Right ventricle myocardium inferior (tissue), 1 donor: ENCODE data around the gene EIF4EBP2. TPM values are rescaled to one million over a fixed set of nuclear protein-coding genes. Genes with fewer than 3 reads are reported as not detected.

ENCODE experiments used
- ATAC-seq: fragments of 200-7000 bp; cut with Tn5 transposase; one replicate; pipeline ENCODE4 v1.9.1; 2020; ENCODE audit warnings: mild to moderate bottlenecking, moderate library complexity
- DNase-seq: peaks from one replicate; pipeline ENCODE4 v3.0.0; 2021; ENCODE audit errors: missing footprints
- intact Hi-C: fragments of 100-400 bp; cut with DNase I; formaldehyde crosslinking; loops from one replicate; pipeline ENCODE4 v1.11.0; 2022
- total RNA-seq: library from RNA; stranded (reverse); fragmentation: NEBNext Ultra II Directional; extraction: Animal tissue kit (Norgen Biotek cat#: 25700); gene quantifications from one replicate; pipeline ENCODE4 v1.2.1, GENCODE V29; 2021
- donor health status: DM: no; HTN: yes; CAD: no; lungs with severe emphysema.

EIF4EBP2 gene
- total RNA-seq, 1 donor from 2014 or later: 91.6 TPM

DNA sequence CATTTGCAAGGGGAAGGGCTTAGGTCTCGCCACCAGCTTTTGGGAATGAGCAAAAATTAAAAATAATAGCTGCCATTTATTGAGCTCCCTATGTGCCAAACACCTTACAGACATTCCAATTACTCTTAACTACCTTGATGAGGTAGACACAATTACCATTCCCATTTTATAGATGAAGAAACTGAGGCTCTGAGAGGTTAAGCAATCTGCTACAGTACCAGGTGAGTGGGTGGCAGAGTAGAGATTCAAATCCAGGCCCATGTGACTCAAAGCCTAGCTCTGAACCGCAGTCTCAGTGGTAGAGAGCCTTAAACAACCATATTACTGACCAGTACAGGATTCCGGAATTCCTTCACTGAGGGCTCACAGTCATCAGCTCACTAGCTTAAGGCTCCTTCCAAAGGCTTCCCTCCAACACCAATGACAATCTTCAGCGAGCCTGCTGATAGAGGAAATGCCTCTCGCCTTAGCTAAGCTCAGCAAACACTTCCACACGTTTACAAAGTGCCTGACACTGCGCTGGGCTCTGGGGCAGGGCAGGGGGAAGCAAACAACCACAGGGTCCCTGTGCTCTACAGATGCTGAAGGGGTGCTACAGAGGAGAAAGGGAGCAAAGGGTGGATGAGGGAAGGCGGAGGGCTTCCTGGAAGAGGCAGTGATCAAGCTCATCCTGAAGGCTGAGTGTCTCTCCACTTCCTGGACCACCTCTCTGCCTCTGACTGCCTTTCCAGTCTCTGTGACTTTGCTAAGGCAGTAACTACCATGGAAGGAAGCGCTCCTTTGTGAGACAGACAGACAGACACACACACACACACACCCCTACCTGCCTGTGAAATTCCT is 28.9 kb upstream of the EIF4EBP2 start:
- intact Hi-C loops: no loop called here
- no peak for DNase-seq

DNA sequence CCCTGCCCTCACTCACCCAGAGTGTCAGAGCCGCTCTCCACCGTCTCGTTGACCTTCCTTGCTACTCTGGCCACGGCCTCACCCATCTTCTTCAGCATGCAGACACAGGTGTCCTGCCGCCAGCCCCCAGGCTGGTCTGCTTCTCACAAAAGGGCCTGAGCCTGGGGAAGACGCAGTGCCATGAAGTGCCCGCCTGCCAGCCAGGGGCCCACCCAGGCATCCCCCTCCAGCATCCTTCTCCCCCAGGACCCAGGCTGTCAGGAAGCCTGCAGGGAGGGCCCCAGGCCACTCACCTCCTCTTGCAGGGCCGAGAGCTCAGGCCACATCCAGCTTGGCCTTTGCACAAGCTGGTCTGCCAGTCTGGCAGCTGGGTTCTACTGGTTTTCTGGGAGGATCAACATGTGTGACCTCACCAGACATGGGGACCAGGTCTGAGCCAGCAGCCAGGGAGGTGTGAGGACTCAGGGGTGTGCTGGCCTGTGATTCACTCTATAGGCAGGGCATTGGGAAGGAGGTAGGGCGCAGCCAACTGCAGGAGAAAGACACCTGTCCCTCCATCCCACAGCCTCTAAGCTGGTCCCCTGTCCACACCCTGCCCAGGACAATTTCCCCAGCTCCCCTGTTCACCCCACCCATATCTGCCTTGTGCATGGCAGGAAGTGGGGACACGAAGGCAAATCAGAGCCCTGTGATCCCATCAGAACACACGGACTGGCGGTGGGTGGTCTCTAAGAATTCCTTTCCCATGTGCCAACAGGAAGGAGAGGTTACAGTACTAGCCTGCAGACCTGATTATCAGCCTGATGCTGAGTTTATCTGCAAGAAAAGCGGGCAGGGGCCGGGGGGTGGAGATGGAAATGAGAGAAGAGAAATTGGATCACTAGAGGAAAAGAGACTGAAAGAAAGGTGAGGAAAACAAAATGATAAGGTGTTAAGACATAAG is 27.2 kb upstream of the EIF4EBP2 start:
- no peak for ATAC-seq
- intact Hi-C loops: no loop called here
- DNase-seq: no peak

More for the DNA sequence above, 28.9 kb upstream of the EIF4EBP2 start:
- ATAC-seq: no peak

- no peak for ATAC-seq
- DNase-seq: no peak
- intact Hi-C loops: no loop called here
These were observed 25.8 kb upstream of the EIF4EBP2 start for GRCh38 chr10:70378122-70378521.

- DNase-seq: no peak
- intact Hi-C loops: no loop called here
- ATAC-seq: no peak
These were observed 24.3 kb upstream of the EIF4EBP2 start for GRCh38 chr10:70379581-70380176.

GRCh38 chr10:70380350-70381135 is 23.4 kb upstream of the EIF4EBP2 start:
- DNase-seq: no peak
- no peak for ATAC-seq
- intact Hi-C loops: no loop called here

GRCh38 chr10:70381471-70382421 is 22.2 kb upstream of the EIF4EBP2 start:
- DNase-seq (peak; percentile 75), ATAC-seq (peak; percentile 64)
- intact Hi-C loops: loop anchor here (1.0 kb wide), 1 partner anchor 23 kb away; the partner anchor contains the start of gene EIF4EBP2

DNA sequence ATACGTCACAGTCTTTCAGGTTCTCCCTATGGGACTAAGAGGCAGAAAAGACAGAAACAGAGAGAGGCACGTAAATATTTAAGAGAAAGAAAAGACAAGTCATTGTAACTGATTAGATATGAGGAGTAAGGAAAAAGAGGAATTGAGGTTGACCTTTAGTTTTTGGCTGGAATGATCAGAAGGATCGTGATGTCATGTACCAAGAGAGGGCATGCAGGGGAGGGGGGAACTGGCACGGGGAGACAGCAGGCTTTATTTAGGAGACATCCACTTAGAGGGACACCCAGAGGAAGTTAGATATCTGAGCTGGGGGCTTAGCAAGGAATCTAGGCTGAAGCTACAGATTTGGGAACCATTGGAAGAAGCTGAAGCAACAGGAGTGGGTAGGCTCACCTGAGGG is 12.3 kb upstream of the EIF4EBP2 start:
- peak; percentile 39 for ATAC-seq
- intact Hi-C loops: no loop called here
- no peak for DNase-seq

GRCh38 chr10:70396140-70396539 is 7.8 kb upstream of the EIF4EBP2 start:
- ATAC-seq: no peak
- no peak for DNase-seq
- intact Hi-C loops: no loop called here

- intact Hi-C loops: no loop called here
- DNase-seq (no peak), ATAC-seq (no peak)
These were observed 4.8 kb upstream of the EIF4EBP2 start for GRCh38 chr10:70399177-70399576.

- intact Hi-C loops: loop anchor here (1.0 to 2.0 kb wide), 2 partner anchors 21 to 29 kb away; partner anchors contain the start of gene LRRC20
- DNase-seq: no peak
- ATAC-seq: no peak
These were observed 386 bp upstream of the EIF4EBP2 start for GRCh38 chr10:70403483-70404035.

GRCh38 chr10:70404787-70405036 is 767 bp downstream of the EIF4EBP2 start:
- ATAC-seq (peak; percentile 2), DNase-seq (no peak)
- intact Hi-C loops: loop anchor here (1.0 to 2.0 kb wide), 2 partner anchors 22 to 28 kb away; partner anchors contain the start of gene LRRC20

DNA sequence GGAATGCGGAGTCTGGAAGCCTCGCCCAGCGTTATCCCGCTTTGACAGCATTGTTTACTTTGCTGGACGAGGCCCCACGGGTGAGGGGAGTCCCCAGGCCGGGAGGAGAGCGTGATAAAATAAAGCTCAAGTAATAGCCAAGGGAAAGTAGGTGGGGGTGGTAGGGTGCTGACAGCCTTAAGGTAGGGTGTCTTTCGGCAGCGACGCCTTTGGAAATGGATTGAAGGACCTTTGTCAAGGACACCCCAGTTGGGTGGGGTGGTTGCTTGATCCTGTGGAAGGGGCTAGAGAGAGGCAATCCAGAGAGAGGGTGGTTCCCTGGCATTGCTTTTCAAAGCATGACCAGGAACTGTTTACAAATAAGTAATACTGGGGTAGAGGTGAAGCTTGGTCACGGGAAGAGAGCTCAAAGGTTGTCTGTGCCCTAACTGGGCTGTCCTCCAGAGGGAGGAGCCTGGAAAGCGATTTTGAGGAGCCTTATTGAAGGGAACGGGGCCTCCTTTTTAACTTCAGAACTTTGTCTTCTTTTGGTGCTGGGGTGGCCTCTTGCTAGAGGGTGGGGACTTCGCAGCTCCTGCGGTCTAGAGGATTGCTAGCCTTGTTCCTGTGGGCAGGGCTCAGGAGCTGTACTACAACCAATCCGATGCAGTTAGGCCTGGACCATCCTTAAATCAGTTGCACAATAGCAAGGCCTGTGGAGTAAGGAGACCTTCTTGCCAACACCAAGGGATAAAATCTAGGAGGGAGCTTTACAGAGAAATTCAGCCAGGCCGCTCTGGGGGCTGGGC is 1.3 kb downstream of the EIF4EBP2 start:
- DNase-seq: peak; percentile 88
- peak; percentile 94 for ATAC-seq
- intact Hi-C loops: loop anchor here (2.0 kb wide), 1 partner anchor 28 kb away; no protein-coding TSS in a partner anchor

DNA sequence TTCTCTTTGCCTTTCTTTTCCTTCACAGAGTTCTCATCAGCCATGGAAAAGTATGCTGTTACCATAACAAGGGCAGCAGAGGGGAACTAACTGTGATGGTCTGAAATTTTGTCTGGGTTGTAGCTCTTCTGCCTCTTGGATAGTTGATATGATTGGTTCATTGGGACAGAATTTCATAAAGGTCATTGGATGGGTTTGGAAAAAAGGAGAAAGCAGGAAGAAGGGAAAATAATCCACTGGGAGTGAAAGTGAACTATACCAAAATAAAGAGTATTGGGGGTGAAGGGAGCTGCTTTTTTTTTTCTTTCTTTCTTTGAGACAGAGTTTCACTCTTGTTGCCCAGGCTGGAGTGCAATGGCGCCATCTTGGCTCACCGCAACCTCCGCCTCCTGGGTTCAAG is 5.8 kb downstream of the EIF4EBP2 start:
- intact Hi-C loops: no loop called here
- ATAC-seq (no peak), DNase-seq (no peak)

DNA sequence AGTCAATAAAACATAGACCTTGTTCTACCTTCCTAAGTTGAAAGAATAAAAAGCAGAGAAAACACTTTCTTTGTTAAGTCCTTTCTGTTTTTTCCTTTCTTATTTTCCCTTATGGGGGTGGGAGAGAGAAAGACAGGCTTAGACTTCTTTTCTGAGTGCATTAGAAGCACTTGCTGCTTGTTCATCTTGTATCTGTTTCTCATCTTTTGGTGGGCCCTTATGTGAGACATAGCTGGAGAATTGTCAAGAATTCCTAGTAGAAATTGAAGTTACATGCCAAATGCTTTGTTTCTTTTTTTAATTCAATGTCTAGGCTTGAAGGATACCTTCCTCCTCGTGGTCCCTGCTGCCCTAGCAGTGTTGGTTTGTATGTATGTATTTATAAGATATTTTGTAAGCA is 6.7 kb downstream of the EIF4EBP2 start:
- intact Hi-C loops: no loop called here
- no peak for ATAC-seq

DNA sequence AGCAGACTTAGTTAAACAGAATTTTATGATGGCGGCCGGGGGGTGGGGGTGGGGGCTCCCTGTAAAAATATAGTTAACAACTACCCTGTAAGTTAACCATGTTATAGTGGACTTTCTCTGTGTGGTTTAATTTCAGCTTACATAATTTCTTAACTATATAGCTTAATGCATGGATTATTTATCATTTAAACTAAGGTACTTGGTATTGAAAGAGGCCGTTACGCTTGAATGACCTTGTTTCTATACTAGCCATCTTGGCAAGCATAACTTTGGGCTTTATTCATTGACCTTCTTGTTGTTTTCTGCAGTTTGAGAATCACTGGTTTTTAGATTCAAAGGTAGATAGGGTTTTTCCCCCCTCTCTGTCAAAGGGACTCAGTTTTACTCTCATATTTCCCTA is 8.4 kb downstream of the EIF4EBP2 start:
- ATAC-seq (no peak), DNase-seq (no peak)
- intact Hi-C loops: no loop called here

More for the DNA sequence above, 6.7 kb downstream of the EIF4EBP2 start:
- no peak for DNase-seq

DNA sequence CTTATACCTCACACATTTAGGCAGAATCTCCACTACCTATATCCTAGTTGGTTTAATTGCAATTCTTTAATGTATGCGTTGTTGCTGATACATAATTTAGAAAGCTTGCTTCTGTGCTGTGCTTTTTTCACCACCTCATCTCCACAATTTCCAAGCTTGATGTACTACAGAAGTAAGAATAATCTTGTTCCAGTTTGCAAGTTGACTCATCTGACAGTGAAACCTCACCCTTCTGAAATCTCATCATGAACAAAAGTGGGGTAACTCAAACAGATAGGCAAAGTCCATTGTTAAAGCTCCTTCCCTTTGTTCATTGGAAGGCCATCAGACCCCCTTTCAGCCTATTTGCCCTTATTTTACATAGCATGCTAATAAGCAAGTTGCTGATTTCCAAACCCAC is 13.6 kb downstream of the EIF4EBP2 start:
- intact Hi-C loops: no loop called here
- DNase-seq: no peak
- no peak for ATAC-seq
